CD4-positive, alpha-beta T cell treated with Interleukin-15 for 4 hours (primary cell): ENCODE measurements around the gene ANKRA2.
"Not testable (repeated sequence)": the region's sequence is repeated elsewhere in the genome, so short reads cannot be mapped to it uniquely, and the experiment has no call there.

Source experiments
- DNase-seq: peaks from one replicate; pipeline ENCODE4 v3.0.0-alpha.2; 2020; ENCODE audit warnings: low spot score

Gene ANKRA2

GRCh38 chr5:73550016-73550415, 15.4 kb downstream of the ANKRA2 start:
- DNase-seq = no peak

DNA sequence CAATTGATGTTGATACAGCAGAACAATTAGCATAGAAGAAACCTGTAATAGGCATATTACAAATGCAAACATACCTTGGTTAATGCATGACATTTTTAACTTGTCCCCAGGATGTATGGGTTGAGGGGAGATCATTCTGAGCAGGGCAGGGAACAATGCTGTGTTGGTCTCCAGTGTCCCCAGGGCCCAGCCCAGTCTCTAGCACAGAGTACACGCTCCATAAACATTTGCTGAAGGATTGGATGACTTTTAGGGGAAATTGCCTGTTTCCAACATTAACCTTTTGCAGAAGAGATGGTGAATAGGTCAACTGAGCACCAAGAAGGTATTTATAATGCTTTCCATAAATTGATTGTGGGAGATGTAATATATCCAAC, 20.0 kb downstream of the ANKRA2 start:
- DNase-seq = no peak

- no peak for DNase-seq
Observed at GRCh38 chr5:73544429-73545402, 20.7 kb downstream of the ANKRA2 start.

DNA sequence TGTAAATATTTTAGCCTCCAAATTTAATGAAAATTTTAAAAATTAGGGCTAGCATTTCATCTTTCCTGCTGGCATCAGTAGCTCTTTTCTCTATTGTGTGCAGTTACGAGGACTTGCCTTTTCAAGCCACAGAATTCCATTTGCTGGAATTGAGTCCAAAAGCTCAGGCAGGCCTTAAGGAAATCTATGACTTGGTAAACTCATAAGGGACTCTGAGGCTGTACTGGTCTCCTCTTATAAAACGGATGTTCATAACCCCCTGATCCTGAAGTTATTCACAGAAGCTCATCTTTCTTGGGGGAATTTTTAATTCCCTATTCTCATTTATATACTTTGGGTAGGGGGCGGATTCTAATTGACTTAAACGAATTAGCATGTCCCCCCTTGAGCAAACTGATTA, 23.4 kb downstream of the ANKRA2 start:
- no peak for DNase-seq

GRCh38 chr5:73540192-73540591, 25.2 kb downstream of the ANKRA2 start:
- DNase-seq = no peak

DNA sequence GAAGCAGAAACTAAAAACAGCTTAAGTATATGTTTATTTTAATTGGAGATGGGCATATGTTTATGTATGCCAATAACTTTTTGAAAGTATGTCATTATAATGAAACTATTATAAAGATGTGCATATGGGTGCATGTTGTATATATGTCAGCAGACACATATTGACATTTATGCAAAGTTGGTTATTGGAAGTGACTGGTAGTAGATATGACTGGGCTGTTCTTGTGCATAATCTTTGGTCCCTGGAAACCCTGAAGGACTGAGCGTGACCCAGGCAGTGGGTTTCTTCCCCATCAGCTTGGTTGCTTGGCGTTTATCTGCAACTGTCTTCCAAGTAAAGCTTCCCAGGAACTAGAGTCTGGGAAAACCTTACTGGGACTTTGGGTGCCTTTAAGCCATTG, 25.7 kb downstream of the ANKRA2 start:
- no peak for DNase-seq

DNA sequence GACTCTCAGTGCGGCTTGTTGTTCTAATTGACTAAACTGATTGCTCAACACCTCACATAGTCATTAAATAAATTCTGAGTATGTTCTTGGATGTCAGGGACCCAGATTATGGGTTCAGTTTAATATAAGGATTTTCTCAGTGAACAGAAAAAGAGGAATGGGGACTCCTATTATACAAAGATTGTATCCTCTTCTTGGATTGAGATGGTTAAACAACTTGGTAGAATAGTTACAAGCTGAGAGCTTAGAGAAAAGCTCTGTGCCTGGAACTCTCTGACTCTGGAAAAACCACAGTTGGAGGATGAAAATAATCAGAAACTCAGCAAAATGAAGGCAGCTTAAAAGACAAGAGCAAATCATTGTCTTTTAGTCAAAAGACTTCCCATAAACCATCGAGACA, 30.5 kb downstream of the ANKRA2 start:
- DNase-seq = no peak

- no peak for DNase-seq
Observed at GRCh38 chr5:73534011-73534644, 31.3 kb downstream of the ANKRA2 start.

DNA sequence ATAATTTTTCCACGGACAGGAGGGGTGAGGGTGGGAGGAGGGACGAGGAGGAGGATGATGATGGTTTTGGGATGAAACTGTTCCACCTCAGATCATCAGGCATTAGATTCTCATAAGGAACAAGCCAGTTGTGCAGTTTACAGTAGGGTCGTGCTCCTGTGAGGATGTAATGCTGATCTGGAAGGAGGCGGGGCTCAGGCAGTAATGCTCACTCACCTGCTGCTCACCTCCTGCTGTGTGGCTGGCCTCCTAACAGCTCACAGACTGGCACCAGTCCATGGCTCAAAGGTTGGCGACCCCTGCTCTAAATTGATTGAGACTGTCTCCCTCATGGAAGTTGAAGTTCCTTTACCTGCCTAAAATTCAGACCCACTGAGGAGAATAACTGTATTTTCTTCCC, 33.2 kb downstream of the ANKRA2 start:
- DNase-seq = no peak

GRCh38 chr5:73531356-73531755, 34.1 kb downstream of the ANKRA2 start:
- DNase-seq = no peak

GRCh38 chr5:73529081-73529480, 36.4 kb downstream of the ANKRA2 start:
- DNase-seq = no peak

GRCh38 chr5:73528248-73528647, 37.2 kb downstream of the ANKRA2 start:
- DNase-seq = no peak

- no peak for DNase-seq
Observed at GRCh38 chr5:73525606-73526203, 39.7 kb downstream of the ANKRA2 start.

GRCh38 chr5:73523861-73524260, 41.6 kb downstream of the ANKRA2 start:
- DNase-seq = no peak

- no peak for DNase-seq
Observed at GRCh38 chr5:73522989-73523388, 42.5 kb downstream of the ANKRA2 start.

DNA sequence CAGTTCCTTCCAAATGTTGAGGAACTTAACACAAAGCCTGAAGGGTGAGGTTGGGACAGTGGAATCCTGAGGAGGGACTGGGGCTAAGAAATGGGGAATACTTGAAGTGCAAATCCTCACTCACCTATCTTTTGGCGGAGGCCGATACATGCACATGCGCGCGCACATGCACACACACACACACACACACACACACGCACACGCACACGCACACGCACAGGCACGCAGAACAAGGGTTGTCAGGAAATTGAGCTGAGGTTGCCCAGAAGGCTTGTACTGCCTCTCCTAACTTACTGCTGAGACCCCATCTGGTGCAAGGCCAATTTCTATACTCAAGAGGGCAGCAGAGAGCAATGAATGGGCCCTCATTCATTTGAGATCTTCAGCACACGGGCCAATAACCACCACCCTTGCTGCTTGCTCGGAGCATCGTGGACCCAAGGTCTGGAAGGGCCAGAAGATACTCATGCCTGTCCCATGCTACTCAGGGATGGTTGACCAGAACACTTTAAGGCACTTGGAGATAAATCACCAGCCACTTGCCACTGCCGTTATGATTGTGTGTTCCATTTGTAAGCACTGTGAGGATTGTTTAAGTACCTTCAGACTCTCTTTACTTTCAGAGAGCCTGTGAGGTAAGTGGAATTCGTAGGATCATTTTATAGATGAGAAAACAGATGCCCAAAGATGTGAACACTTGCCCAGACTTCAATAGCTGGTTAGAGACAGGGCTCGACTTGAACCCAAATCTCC, 45.7 kb downstream of the ANKRA2 start:
- peak; percentile 82 for DNase-seq

- no peak for DNase-seq
Observed at GRCh38 chr5:73515232-73515631, 50.2 kb downstream of the ANKRA2 start.

- DNase-seq = no peak
Observed at GRCh38 chr5:73514418-73514817, 51.0 kb downstream of the ANKRA2 start.

DNA sequence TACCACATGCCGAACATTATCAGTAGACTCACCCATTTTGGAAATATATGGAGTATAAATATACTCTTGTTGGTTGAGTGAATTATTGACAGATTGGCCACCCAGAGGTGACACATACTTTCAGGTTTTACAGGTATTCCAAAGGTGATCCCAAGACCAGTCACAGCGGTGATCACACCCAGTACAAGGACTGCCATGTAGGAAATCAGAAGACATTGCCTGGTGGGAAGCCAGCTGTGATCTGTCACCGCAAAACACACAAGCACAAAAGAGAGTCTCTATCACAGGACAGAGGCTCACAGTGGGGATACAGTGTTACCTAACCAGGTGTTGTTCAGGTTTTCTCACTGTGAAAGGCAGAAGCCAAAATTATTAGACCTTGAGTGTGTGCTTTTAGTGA, 51.4 kb downstream of the ANKRA2 start:
- no peak for DNase-seq

GRCh38 chr5:73508521-73508920, 56.9 kb downstream of the ANKRA2 start:
- not testable (repeated sequence) for DNase-seq

DNA sequence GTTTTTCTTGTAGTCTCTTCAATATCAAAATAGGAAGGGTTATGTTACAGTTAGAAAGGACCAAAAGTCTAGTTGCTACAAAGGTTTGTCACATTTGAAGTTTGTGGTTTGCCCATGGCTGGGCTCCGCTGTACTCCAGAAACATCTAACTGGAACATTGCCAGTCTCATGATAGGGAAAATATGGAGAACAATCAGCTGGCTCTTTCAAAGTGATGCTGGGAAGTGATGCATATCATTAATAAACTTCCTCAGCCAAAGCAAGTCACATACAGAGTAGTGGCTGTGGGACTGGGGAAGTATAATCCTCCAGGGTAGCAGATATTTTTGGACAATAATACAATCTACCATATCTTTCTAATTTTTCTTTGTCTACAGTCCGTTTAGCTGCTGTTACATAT, 58.4 kb downstream of the ANKRA2 start:
- no peak for DNase-seq

DNA sequence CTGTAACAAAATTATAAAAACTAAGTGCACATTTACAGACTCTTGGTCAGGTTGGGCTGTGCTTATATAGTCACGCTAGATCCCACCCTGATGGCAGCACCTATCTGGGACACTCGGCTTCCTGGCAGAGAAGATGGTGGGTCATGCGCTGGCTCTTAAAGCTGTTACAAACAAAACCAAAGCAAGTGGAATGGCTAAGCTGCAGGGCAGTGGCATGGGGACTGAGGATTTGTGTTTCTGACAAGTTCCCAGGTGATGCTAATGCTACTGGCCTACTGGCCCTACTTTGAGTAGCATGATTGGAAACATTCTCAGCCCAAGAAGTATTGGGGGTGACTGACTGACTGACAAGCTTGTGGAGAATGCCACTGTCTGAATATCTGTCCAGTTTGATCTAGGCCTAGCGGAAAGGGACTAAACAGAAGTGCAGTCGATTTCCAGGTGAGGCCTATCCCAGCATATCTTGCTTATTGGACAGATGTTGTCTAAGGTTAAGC, 58.9 kb downstream of the ANKRA2 start:
- DNase-seq = no peak
